ENCODE results near the gene SLC5A12.
"Not testable (repeated sequence)": the region's sequence is repeated elsewhere in the genome, so short reads cannot be mapped to it uniquely, and the experiment has no call there.

DNA sequence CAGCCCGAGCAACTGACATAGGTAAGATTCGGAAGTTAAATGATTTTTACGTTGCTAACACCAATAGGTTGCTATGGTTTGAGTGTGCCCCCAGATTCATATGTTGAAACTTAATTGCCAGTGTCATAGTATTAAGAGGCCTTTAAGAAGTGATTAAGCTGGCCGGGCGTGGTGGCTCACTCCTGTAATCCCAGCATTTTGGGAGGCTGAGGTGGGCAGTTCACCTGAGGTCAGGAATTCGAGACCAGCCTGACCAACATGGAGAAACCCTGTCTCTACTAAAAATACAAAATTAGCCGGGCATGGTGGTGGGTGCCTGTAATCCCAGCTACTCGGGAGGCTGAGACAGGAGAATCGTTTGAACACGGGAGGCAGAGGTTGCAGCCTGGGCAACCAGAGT, 78.5 kb downstream of the SLC5A12 start:
- TF ChIP-seq, protein P1, sequence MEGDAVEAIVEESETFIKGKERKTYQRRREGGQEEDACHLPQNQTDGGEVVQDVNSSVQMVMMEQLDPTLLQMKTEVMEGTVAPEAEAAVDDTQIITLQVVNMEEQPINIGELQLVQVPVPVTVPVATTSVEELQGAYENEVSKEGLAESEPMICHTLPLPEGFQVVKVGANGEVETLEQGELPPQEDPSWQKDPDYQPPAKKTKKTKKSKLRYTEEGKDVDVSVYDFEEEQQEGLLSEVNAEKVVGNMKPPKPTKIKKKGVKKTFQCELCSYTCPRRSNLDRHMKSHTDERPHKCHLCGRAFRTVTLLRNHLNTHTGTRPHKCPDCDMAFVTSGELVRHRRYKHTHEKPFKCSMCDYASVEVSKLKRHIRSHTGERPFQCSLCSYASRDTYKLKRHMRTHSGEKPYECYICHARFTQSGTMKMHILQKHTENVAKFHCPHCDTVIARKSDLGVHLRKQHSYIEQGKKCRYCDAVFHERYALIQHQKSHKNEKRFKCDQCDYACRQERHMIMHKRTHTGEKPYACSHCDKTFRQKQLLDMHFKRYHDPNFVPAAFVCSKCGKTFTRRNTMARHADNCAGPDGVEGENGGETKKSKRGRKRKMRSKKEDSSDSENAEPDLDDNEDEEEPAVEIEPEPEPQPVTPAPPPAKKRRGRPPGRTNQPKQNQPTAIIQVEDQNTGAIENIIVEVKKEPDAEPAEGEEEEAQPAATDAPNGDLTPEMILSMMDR (conservative IDR thresholded peaks at IDR 0.05) = not testable (repeated sequence)
- TF ChIP-seq ZFX (IDR thresholded peaks at IDR 0.05) = not testable (repeated sequence)

Data from C4-2B (cell line).